ENCODE measurements around the gene GBX1. TPM values are rescaled to one million over a fixed set of nuclear protein-coding genes. Genes with fewer than 3 reads are reported as not detected.
A peak's percentile ranks its signal among the peaks of the same experiment; 100 is the strongest.

GBX1 gene
- total RNA-seq, 2 experiments from 2014 or later: not detected

DNA sequence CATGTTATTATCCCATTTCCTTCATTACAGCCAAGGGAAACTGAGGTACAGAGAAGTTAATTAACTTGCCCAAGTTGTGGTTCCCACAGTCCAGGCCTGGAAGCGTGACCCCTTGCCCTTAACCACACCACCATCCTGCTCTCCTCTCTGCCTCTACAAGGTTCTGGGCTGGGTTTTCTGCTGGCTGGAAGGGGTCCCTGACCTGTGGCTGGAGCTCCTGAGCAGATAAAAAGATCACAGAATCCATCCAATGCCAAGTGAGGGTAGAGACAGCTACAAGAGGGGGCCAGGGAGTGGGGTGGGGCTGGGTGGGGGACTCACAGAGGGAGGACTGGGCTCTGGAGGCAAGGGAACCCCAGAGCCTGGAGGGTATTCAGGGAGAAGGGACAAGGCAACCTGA lies 9.8 kb upstream of the GBX1 start:
- Mint-ChIP-seq H3K4me3 (no peak overlapping the region), H3K27me3 (peaks cover 22% of the 10 kb centered on the region), H3K36me3 (no peaks in the 10 kb centered on the region), H3K4me1 (ENCODE audit: low read depth) (peaks cover 5% of the 10 kb centered on the region), H3K27ac (no peak overlapping the region), H3K9me3 (no peaks in the 10 kb centered on the region)
- ChIA-PET CTCF (interaction anchor here (1.3 to 1.6 kb wide), 2 partner anchors 11 to 215 kb away, joined by 3 to 6 read pairs; no protein-coding TSS in a partner anchor), POLR2A (no interaction called here)
- DNase-seq: no peak
- intact Hi-C loops (cut with micrococcal nuclease): no loop called here

DNA sequence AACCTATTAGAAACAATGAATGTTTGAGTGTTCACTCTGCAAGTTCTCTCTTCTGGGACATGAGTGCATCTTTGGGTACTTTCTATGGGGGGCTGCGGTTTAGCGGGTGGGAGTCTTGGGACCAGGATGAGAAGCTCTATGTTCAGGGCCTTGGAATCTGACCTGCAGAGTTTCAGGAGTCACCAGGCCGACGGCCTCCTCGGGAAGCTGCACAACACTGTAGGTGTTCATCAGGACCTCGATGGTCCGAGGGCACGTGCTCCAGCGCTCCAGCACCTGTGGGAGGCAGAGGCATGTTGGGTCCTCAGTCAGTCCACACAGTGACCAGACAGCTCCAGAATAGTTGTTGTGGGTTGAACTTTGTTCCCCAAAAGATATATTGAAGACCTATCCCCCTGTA lies 8.9 kb upstream of the GBX1 start:
- no peak overlapping the region for H3K27ac Mint-ChIP-seq
- intact Hi-C loops (cut with micrococcal nuclease): no loop called here
- peaks cover 23% of the 10 kb centered on the region for H3K27me3 Mint-ChIP-seq
- POLR2A ChIA-PET: no interaction called here
- H3K4me1 Mint-ChIP-seq (ENCODE audit: low read depth): peaks cover 5% of the 10 kb centered on the region
- no peaks in the 10 kb centered on the region for H3K9me3 Mint-ChIP-seq
- DNase-seq: no peak
- H3K36me3 Mint-ChIP-seq: no peaks in the 10 kb centered on the region
- H3K4me3 Mint-ChIP-seq: no peak overlapping the region
- CTCF ChIA-PET: interaction anchor here (1.3 to 1.6 kb wide), 2 partner anchors 10 to 214 kb away, joined by 3 to 6 read pairs; no protein-coding TSS in a partner anchor

DNA sequence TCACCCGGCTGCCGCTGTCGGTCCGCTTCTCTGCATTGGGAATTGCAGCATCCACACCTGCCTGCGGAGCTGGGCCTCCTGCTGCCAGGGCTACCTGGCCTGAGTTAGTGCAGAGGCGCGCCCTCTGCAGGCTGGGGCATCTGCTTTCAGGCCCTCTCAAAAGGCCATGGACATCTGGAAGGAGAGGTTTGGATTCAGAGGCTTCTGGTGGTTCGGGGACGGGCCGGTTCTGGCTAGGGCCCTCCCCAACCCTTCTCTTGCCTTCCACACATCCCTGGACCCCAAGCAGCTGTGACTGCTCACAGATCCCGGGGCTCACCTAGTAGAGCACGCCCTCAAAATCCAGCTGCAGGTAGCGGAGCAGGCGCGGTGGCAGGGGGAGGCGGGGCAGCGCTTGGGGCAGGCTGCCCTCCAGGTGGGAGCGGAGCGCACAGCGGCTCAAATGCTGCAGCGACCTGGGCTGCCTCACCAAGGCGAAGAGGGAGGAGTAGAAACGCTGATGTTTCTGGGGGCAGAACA lies 8.4 kb upstream of the GBX1 start:
- CTCF ChIA-PET: interaction anchor here (1.6 kb wide), 1 partner anchor 9 kb away, joined by 6 read pairs; no protein-coding TSS in a partner anchor
- no peaks in the 10 kb centered on the region for H3K36me3 Mint-ChIP-seq
- H3K27me3 Mint-ChIP-seq: peaks cover 27% of the 10 kb centered on the region
- intact Hi-C loops (cut with micrococcal nuclease): no loop called here
- no peak overlapping the region for H3K4me3 Mint-ChIP-seq
- H3K9me3 Mint-ChIP-seq: no peaks in the 10 kb centered on the region
- peaks cover 5% of the 10 kb centered on the region for H3K4me1 Mint-ChIP-seq (ENCODE audit: low read depth)
- POLR2A ChIA-PET: no interaction called here
- DNase-seq: no peak
- H3K27ac Mint-ChIP-seq: no peak overlapping the region

DNA sequence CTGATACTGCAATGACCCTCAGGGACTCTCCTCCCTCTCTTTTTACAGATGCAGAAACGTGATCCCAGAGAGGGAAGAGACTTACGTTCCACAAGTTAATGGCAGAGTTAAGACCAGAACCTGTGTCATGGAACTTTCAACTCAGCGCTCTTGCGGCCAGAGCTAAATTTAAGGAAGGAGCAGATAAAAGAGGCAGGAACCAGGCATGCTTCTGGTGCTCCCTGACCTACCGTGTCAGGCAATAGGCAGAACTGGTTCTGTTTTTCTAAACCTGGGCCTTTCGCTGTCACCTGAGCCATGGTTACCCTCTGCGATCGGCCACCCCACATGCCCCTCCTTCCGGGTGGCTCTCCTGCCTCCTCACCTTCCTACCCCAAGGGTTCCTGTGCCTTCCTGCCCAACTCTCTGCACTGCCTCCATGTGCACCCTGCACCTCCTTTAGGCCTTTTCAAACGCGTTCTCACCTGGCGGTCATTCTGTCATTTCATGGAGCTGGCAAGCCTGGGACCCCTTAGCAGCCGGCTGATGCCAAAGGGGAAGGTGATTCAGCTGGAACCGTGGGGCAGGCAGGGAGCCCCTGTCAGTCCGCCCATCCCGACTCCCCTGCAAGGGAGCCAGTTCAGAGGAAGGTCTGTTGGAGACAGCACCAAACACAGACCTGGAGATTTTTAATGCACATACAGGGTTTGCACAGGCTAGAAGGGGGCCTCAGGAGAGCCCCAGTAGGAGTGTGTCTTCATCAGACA lies 7.7 kb upstream of the GBX1 start:
- CTCF ChIA-PET: interaction anchor here (2.8 kb wide), 1 partner anchor 51 kb away, joined by 10 read pairs; no protein-coding TSS in a partner anchor
- POLR2A ChIA-PET: no interaction called here
- Mint-ChIP-seq H3K27ac (no peak overlapping the region), H3K27me3 (peaks cover 27% of the 10 kb centered on the region), H3K36me3 (no peaks in the 10 kb centered on the region), H3K4me3 (no peak overlapping the region), H3K4me1 (ENCODE audit: low read depth) (peaks cover 5% of the 10 kb centered on the region), H3K9me3 (no peaks in the 10 kb centered on the region)
- no peak for DNase-seq
- intact Hi-C loops (cut with micrococcal nuclease): no loop called here

DNA sequence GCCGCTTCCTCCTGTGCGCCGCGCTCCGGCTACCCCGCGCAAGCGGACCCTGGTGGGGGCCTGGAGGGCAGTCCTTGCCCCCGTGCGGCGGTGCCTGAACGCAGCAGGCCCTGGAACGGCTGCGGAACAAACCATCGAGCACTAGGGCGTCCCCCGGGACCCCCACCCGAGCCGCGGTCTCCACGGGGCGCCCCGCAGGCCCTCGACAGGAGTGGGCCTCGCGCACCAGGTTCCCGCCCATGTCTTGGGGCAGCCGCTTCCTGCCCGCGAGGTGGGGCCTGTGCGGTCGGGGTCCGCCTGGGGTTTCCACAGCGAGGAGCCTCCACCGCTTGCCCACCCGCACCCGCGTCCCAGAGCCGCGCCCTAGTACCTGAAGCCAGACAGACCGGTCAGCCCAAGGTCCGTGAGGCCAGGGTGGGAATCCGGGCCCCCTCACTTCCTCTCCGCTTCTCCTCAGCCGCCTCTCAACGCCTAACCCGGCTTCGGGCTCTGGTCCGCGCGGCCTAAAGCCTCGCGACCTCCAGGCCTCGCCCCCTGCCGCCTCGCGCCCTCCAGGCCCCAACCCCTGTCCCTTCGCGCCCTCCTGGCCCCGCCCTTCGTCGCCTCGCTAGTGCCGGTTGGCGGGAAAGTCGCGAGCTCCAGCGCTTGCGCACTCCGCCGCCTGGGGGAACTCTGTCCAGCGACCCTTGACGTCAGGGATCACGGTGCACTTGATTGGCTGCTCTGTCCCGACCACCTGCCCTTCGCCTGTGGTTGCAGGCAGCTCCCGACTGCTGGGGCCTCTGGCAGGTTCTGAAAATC lies 7.0 kb upstream of the GBX1 start:
- Mint-ChIP-seq H3K4me3 (no peak overlapping the region), H3K4me1 (ENCODE audit: low read depth) (peaks cover 5% of the 10 kb centered on the region), H3K27ac (no peak overlapping the region), H3K36me3 (no peaks in the 10 kb centered on the region), H3K27me3 (peaks cover 34% of the 10 kb centered on the region), H3K9me3 (no peaks in the 10 kb centered on the region)
- intact Hi-C loops (cut with micrococcal nuclease): no loop called here
- DNase-seq: peak; percentile 27
- ChIA-PET POLR2A (no interaction called here), CTCF (interaction anchor here (2.8 kb wide), 1 partner anchor 51 kb away, joined by 10 read pairs; no protein-coding TSS in a partner anchor)

DNA sequence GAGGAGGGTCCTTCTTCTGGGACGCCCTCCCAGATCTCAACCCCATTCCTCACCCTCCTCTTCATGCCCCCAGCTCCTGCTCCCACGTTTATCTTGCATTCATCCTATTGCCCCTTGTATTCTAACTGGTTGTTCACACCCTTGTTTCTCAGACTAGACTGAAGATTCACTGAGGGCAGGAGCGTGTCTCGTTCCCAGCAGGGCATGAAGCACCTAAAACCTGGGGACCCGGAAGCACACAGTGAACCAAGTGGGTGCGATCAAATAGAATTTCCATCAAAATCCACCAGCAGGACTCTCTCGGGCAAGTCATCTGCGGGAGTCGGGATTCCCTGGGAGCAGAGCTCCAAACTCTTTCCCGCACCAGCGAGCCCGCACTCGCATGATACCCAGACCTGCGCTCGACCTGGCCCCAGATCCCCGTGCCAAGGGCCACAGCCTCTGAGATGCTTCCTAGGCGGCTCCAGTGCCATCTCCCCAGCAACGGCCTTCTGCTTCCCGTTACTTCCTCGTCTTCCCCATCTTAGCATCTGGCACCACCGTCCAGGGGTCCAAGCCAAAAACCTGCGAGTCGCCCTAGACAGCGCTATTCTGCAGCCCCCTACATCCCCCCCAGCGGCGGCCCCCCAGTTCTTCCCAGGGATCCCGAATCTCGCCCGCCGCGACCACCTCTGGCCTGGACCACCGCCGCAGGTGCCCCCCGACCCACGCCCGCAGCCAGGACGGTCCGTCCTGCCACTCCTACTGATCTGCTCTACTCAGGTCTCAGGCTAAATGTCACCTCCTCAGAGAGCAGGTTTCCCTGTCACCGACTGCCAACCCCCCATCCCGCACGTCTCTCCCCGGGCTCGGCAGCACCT lies 6.1 kb upstream of the GBX1 start:
- ChIA-PET CTCF (interaction anchor here (1.3 to 2.8 kb wide), 2 partner anchors 50 to 142 kb away, joined by 3 to 10 read pairs; no protein-coding TSS in a partner anchor), POLR2A (no interaction called here)
- no peak overlapping the region for H3K4me3 Mint-ChIP-seq
- no peak overlapping the region for H3K27ac Mint-ChIP-seq
- H3K27me3 Mint-ChIP-seq: peaks cover 40% of the 10 kb centered on the region
- H3K4me1 Mint-ChIP-seq (ENCODE audit: low read depth): peaks cover 6% of the 10 kb centered on the region
- H3K9me3 Mint-ChIP-seq: no peaks in the 10 kb centered on the region
- no peaks in the 10 kb centered on the region for H3K36me3 Mint-ChIP-seq
- intact Hi-C loops (cut with micrococcal nuclease): loop anchor here (2.0 kb wide), 2 partner anchors 59 to 129 kb away; partner anchors contain the start of gene CHPF2
- no peak for DNase-seq

DNA sequence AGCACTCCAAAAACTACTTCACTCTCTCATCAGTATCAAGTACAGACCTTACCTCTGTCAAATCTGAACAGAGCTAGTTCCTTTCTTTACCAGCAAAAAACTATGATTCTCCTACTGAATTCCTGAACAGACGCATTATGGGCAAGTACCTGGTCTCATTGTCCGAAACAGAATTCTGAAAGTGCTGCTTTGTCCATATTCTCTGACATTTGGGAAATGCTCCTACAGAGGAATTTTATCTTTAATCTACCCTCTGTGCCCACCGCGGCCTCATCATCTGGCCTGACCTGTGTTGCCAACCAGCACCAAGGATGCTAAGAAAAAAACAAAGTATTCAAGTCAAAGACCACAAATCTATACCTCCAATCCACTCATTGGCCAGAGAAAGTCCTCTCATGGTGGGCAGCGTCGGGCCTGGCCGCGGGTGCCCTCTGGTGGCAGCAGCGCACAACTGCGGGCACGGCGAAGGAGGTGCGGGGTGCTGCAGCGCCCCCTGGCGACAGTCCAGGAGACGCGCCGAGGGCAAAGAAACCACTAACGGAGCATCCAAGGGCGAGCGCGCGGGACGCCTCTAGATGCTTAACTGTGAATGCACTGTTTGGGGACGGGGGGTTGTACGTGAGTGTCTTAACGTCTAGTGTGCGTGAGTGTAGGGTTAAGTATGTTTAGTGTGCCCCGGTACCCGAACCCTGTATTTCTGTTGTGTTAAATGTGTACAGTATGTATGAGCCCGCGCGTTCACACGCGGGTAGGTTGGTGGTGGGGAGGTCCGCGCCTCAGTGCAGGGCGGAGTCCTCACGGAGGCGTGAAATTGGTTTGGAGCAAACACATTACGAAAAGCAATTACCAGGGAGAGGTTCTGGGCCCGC lies 5.0 kb upstream of the GBX1 start:
- no peak overlapping the region for H3K27ac Mint-ChIP-seq
- H3K4me1 Mint-ChIP-seq (ENCODE audit: low read depth): peaks cover 9% of the 10 kb centered on the region
- intact Hi-C loops (cut with micrococcal nuclease): loop anchor here (1.0 to 2.0 kb wide), 4 partner anchors 48 to 130 kb away; partner anchors contain the start of gene CHPF2
- ChIA-PET POLR2A (no interaction called here), CTCF (interaction anchor here (0.6 to 2.8 kb wide), 11 partner anchors 10 to 144 kb away, joined by 3 to 10 read pairs (median 4); no protein-coding TSS in a partner anchor)
- no peak overlapping the region for H3K4me3 Mint-ChIP-seq
- H3K9me3 Mint-ChIP-seq: no peaks in the 10 kb centered on the region
- peak; percentile 85 for DNase-seq
- peaks cover 44% of the 10 kb centered on the region for H3K27me3 Mint-ChIP-seq
- no peaks in the 10 kb centered on the region for H3K36me3 Mint-ChIP-seq

DNA sequence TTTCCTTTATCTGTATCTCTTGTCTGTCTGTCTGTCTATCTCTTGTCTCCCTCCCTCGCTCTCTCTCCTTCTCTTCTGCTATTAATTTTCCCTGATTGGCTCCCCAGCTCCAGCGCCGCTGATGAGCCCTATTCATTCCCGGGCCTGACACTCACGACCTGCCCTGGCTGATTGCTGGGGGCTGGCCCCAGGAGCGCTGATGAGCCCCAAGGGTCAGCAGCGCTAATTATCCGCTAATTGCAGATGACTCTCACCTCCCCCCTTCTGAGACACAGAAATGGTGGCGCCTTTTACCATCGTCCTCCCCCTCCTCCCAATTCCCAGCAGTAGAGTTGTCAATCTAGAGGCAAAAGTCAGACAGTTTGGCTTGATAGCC lies 1.3 kb upstream of the GBX1 start:
- H3K27ac Mint-ChIP-seq: no peak overlapping the region
- ChIA-PET CTCF (interaction anchor here (1.0 to 6.5 kb wide), 13 partner anchors 9 to 175 kb away, joined by 3 to 42 read pairs (median 4); no protein-coding TSS in a partner anchor), POLR2A (no interaction called here)
- H3K36me3 Mint-ChIP-seq: no peaks in the 10 kb centered on the region
- H3K9me3 Mint-ChIP-seq: no peaks in the 10 kb centered on the region
- no peak for DNase-seq
- peaks cover 43% of the 10 kb centered on the region for H3K27me3 Mint-ChIP-seq
- H3K4me1 Mint-ChIP-seq (ENCODE audit: low read depth): peaks cover 11% of the 10 kb centered on the region
- no peak overlapping the region for H3K4me3 Mint-ChIP-seq
- intact Hi-C loops (cut with micrococcal nuclease): no loop called here

DNA sequence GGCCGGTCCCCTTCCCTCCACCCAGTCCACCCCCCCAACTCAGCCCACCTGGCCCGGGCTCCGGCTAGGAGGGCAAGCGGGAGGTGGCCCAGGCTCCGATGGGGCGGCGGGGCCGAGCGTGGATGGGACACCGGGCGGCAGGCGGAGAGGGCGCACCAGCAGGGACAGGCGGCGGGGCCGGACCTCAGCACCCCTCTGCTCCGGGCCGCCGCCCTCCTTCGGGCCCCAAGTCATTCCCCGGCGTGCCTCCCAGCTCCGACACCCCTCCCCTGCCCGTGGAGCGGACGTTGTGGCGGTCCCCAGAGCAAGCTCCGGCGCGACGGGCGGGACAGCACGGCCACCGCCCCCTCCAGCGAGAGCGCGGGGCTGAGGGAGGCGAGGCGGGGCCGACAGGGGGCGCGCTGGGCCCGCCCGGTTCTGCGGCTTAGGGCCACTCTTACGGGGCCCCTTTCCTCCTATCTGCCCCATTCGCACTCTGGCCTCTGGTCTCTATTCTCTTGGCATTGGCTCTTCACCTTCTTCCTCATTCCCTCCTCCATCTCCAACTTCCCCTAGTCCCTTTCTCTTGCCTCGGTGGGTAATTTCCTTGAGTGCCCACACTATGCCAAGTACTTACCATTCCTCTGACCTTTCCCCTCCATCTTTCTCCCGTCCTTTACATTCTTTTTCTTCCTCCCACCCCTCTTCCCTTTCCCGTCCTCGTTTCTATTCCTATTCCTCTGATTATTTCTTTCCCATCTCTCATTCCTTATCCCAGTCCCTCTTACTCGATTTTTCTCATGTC lies 701 bp upstream of the GBX1 start:
- CTCF ChIA-PET: interaction anchor here (0.6 to 6.5 kb wide), 23 partner anchors 8 to 174 kb away, joined by 3 to 42 read pairs (median 3); partner anchors contain the start of gene ABCF2
- Mint-ChIP-seq H3K27me3 (peaks cover 37% of the 10 kb centered on the region), H3K4me1 (ENCODE audit: low read depth) (peaks cover 11% of the 10 kb centered on the region), H3K9me3 (no peaks in the 10 kb centered on the region), H3K27ac (no peak overlapping the region), H3K4me3 (peak overlapping the region; percentile 54), H3K36me3 (no peaks in the 10 kb centered on the region)
- peak; percentile 71 for DNase-seq
- POLR2A ChIA-PET: interaction anchor here (0.6 kb wide), 1 partner anchor 810 kb away, joined by 3 read pairs; no protein-coding TSS in a partner anchor
- intact Hi-C loops (cut with micrococcal nuclease): no loop called here

DNA sequence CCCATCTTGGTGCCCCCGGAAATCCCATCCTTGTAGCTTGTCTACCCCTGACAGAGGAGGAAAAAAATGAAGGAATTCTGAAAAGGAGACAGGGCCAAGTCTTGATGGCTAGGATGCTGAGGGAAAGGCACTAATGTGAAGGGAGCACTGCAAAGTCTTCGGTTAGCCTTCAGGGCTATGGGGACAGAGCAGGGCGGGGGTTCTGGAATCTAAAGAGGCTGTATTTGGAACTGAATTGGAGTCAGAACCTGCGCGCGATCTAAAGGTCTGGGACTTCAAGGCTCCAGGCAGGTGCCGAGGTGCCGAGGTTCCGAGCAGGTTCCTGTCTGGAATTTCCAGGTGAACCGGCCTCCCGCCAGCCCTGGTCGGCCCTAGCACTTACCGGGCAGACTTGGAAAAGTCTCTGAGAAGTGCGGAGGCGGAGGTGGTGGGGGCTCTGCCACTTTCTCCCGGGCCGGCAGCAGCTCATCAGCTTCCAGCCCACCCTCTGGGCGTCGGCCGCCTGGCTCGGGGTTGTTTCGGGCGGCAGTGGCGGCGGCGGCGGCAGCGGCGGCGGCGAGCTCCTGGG lies 781 bp downstream of the GBX1 start:
- Mint-ChIP-seq H3K27ac (no peak overlapping the region), H3K4me1 (ENCODE audit: low read depth) (peaks cover 6% of the 10 kb centered on the region), H3K4me3 (no peak overlapping the region), H3K27me3 (peaks cover 28% of the 10 kb centered on the region), H3K36me3 (no peaks in the 10 kb centered on the region), H3K9me3 (no peaks in the 10 kb centered on the region)
- intact Hi-C loops (cut with micrococcal nuclease): no loop called here
- no peak for DNase-seq
- ChIA-PET POLR2A (no interaction called here), CTCF (interaction anchor here (0.8 to 6.5 kb wide), 9 partner anchors 9 to 138 kb away, joined by 3 to 42 read pairs (median 4); no protein-coding TSS in a partner anchor)
